Nephron progenitor cell (in vitro differentiated cells): ENCODE data around the gene SDK1.

Source experiments
- DNase-seq: peaks from one replicate; pipeline ENCODE4 v3.0.0; 2021
- H3K27ac Mint-ChIP-seq: 2 replicates; pipeline ENCODE4 v1.8.0; 2021; ENCODE audit warnings: mild to moderate bottlenecking, moderate library complexity, mixed read lengths
- H3K27me3 Mint-ChIP-seq: 2 replicates; pipeline ENCODE4 v1.8.0; 2021; ENCODE audit warnings: mild to moderate bottlenecking, low read depth, mixed read lengths; ENCODE audit not compliant: poor library complexity
- H3K36me3 Mint-ChIP-seq: 2 replicates; pipeline ENCODE4 v1.8.0; 2021; ENCODE audit warnings: low read depth, mixed read lengths
- H3K4me1 Mint-ChIP-seq: 2 replicates; pipeline ENCODE4 v1.8.0; 2021; ENCODE audit warnings: mixed read lengths
- H3K4me3 Mint-ChIP-seq: 2 replicates; pipeline ENCODE4 v1.8.0; 2021; ENCODE audit warnings: mild to moderate bottlenecking, moderate library complexity, mixed read lengths
- H3K9me3 Mint-ChIP-seq: 2 replicates; pipeline ENCODE4 v1.8.0; 2021; ENCODE audit warnings: mild to moderate bottlenecking, moderate library complexity, mixed read lengths
- CTCF ChIP-seq: fragments of 200-600 bp; sonication (generic); IDR thresholded peaks from 2 replicates; pipeline ENCODE4 v1.5.0; 2021; ENCODE audit warnings: antibody characterized with exemption

Gene SDK1

GRCh38 chr7:4270941-4271715 lies 970.1 kb downstream of the SDK1 start:
- no peak for DNase-seq
- H3K4me3 Mint-ChIP-seq, result no peak overlapping the region
- peaks cover 19% of the 10 kb centered on the region for H3K27me3 Mint-ChIP-seq

GRCh38 chr7:4271716-4272015 lies 970.6 kb downstream of the SDK1 start:
- H3K4me3 Mint-ChIP-seq, result no peak overlapping the region
- TF ChIP-seq CTCF, result no peak
- no peak for DNase-seq
- no peak overlapping the region for H3K27ac Mint-ChIP-seq
- no peaks in the 10 kb centered on the region for H3K4me1 Mint-ChIP-seq
- peaks cover 16% of the 10 kb centered on the region for H3K27me3 Mint-ChIP-seq
- H3K9me3 Mint-ChIP-seq, result peaks cover 16% of the 10 kb centered on the region
- H3K36me3 Mint-ChIP-seq, result no peaks in the 10 kb centered on the region

More at GRCh38 chr7:4270941-4271715, 970.1 kb downstream of the SDK1 start:
- Mint-ChIP-seq H3K36me3 (no peaks in the 10 kb centered on the region), H3K9me3 (peaks cover 16% of the 10 kb centered on the region), H3K27ac (no peak overlapping the region), H3K4me1 (peaks cover 3% of the 10 kb centered on the region)
- TF ChIP-seq CTCF, result no peak

- no peak for TF ChIP-seq CTCF
- DNase-seq, result no peak
- H3K27ac Mint-ChIP-seq, result no peak overlapping the region
- H3K9me3 Mint-ChIP-seq, result peaks cover 18% of the 10 kb centered on the region
- H3K4me1 Mint-ChIP-seq, result no peaks in the 10 kb centered on the region
- peaks cover 13% of the 10 kb centered on the region for H3K27me3 Mint-ChIP-seq
- no peak overlapping the region for H3K4me3 Mint-ChIP-seq
- H3K36me3 Mint-ChIP-seq, result no peaks in the 10 kb centered on the region
Measured at GRCh38 chr7:4272141-4272540, 971.1 kb downstream of the SDK1 start.

- H3K4me1 Mint-ChIP-seq, result no peaks in the 10 kb centered on the region
- H3K27me3 Mint-ChIP-seq, result peaks cover 5% of the 10 kb centered on the region
- H3K9me3 Mint-ChIP-seq, result peaks cover 18% of the 10 kb centered on the region
- DNase-seq, result no peak
- no peak for TF ChIP-seq CTCF
- H3K4me3 Mint-ChIP-seq, result no peak overlapping the region
- no peak overlapping the region for H3K27ac Mint-ChIP-seq
- H3K36me3 Mint-ChIP-seq, result no peaks in the 10 kb centered on the region
Measured at GRCh38 chr7:4273566-4274230, 972.6 kb downstream of the SDK1 start.

GRCh38 chr7:4274286-4274685 lies 973.2 kb downstream of the SDK1 start:
- Mint-ChIP-seq H3K4me1 (no peaks in the 10 kb centered on the region), H3K9me3 (peaks cover 19% of the 10 kb centered on the region), H3K27ac (no peak overlapping the region), H3K4me3 (no peak overlapping the region), H3K27me3 (peaks cover 5% of the 10 kb centered on the region), H3K36me3 (no peaks in the 10 kb centered on the region)
- DNase-seq, result no peak
- TF ChIP-seq CTCF, result no peak

- no peak for TF ChIP-seq CTCF
- no peak for DNase-seq
- Mint-ChIP-seq H3K36me3 (no peaks in the 10 kb centered on the region), H3K4me1 (no peaks in the 10 kb centered on the region), H3K4me3 (no peak overlapping the region), H3K9me3 (peaks cover 22% of the 10 kb centered on the region), H3K27me3 (peaks cover 5% of the 10 kb centered on the region), H3K27ac (no peak overlapping the region)
Measured at GRCh38 chr7:4277936-4278335, 976.9 kb downstream of the SDK1 start.
